CD14-positive monocyte (primary cell): Measurements from ENCODE around the gene LTB4R. TPM values are rescaled to one million over a fixed set of nuclear protein-coding genes. Genes with fewer than 3 reads are reported as not detected.

Experiments used
- DNase-seq, 3 donors: peaks; one replicate each; pipeline ENCODE4 v3.0.0-alpha.2; 2011 to 2022
- H2AFZ ChIP-seq: 2 replicates; pipeline ENCODE4 v1.6.0; 2012; ENCODE audit warnings: mild to moderate bottlenecking, low read depth, low read length, inconsistent platforms; ENCODE audit not compliant: insufficient read depth, poor library complexity, severe bottlenecking
- H3K27ac ChIP-seq, 2 donors: 1 replicate in 1 of 2; 2 replicates in 1 of 2; pipeline ENCODE4 v1.5.1; 2012 to 2013; ENCODE audit warnings: low read length in 2 of 2, control low read depth in 1 of 2, inconsistent platforms in 1 of 2, low read depth in 1 of 2, mild to moderate bottlenecking in 1 of 2
- H3K27me3 ChIP-seq, 2 donors: one replicate each; pipeline versions ENCODE4 v1.6.0 to v1.6.1; 2011 to 2013; ENCODE audit warnings: low read length in 2 of 2; ENCODE audit not compliant: control insufficient read depth in 2 of 2, insufficient read depth in 2 of 2
- H3K36me3 ChIP-seq, 2 donors: replicated peaks in 1 of 2; 1 replicate in 1 of 2; 2 replicates in 1 of 2; pipeline versions ENCODE4 v1.5.1 to v1.6.1; 2012 to 2013; ENCODE audit warnings: low read length in 2 of 2, control low read depth in 1 of 2, inconsistent platforms in 1 of 2, mild to moderate bottlenecking in 1 of 2; ENCODE audit not compliant: insufficient read depth in 2 of 2, control insufficient read depth in 1 of 2
- H3K4me1 ChIP-seq, 2 donors: 1 replicate in 1 of 2; 2 replicates in 1 of 2; pipeline versions ENCODE4 v1.5.1 to v1.6.1; 2012 to 2013; ENCODE audit warnings: low read length in 2 of 2, control low read depth in 1 of 2, inconsistent platforms in 1 of 2, mild to moderate bottlenecking in 1 of 2, moderate library complexity in 1 of 2; ENCODE audit not compliant: insufficient read depth in 2 of 2, control insufficient read depth in 1 of 2
- H3K4me2 ChIP-seq: replicated peaks from 2 replicates; pipeline ENCODE3; 2012; ENCODE audit warnings: low read length, moderate library complexity, mild to moderate bottlenecking; ENCODE audit not compliant: poor library complexity, severe bottlenecking; ENCODE audit errors: extremely low read depth
- H3K4me3 ChIP-seq, 3 experiments: fragments of 200-600 bp in 1 of 3; sonication (generic) in 1 of 3; replicated peaks in 1 of 3; 1 replicate in 2 of 3; 2 replicates in 1 of 3; pipeline ENCODE4 v1.5.1; 2011 to 2013; ENCODE audit warnings: low read length in 3 of 3, mild to moderate bottlenecking in 3 of 3, control low read depth in 2 of 3, low read depth in 2 of 3, inconsistent platforms in 1 of 3, moderate library complexity in 1 of 3
- H3K79me2 ChIP-seq: 2 replicates; pipeline ENCODE4 v1.6.0; 2012; ENCODE audit warnings: mild to moderate bottlenecking, control low read depth, inconsistent platforms, low read length, moderate library complexity; ENCODE audit not compliant: insufficient read depth
- H3K9ac ChIP-seq: 2 replicates; pipeline ENCODE4 v1.6.0; 2017; ENCODE audit warnings: low read length, mild to moderate bottlenecking; ENCODE audit not compliant: insufficient read depth, poor library complexity, severe bottlenecking
- H3K9me3 ChIP-seq, 2 donors: replicated peaks in 1 of 2; 1 replicate in 1 of 2; 2 replicates in 1 of 2; pipeline versions ENCODE4 v1.5.1 to v1.6.1; 2012 to 2013; ENCODE audit warnings: low read length in 2 of 2, control low read depth in 1 of 2; ENCODE audit not compliant: control insufficient read depth in 1 of 2, insufficient read depth in 1 of 2
- H4K20me1 ChIP-seq: 2 replicates; pipeline ENCODE4 v1.6.0; 2012; ENCODE audit warnings: mild to moderate bottlenecking, low read length, control low read depth, moderate library complexity; ENCODE audit not compliant: insufficient read depth
- H3K27ac Mint-ChIP-seq, 7 donors: one replicate each; pipeline ENCODE4 v1.8.0; 2020; ENCODE audit warnings: mild to moderate bottlenecking in 7 of 7, mixed read lengths in 7 of 7, moderate library complexity in 6 of 7, inconsistent platforms in 2 of 7
- H3K27me3 Mint-ChIP-seq, 3 donors: one replicate each; pipeline ENCODE4 v1.8.0; 2021 to 2022; ENCODE audit warnings: low read depth in 3 of 3, mild to moderate bottlenecking in 3 of 3, mixed read lengths in 3 of 3, moderate library complexity in 3 of 3, inconsistent platforms in 1 of 3
- H3K36me3 Mint-ChIP-seq, 2 donors: one replicate each; pipeline ENCODE4 v1.8.0; 2020; ENCODE audit warnings: mixed read lengths in 2 of 2, inconsistent platforms in 1 of 2, mild to moderate bottlenecking in 1 of 2
- H3K4me1 Mint-ChIP-seq: one replicate; pipeline ENCODE4 v1.8.0; 2020; ENCODE audit warnings: mild to moderate bottlenecking, mixed read lengths
- H3K4me3 Mint-ChIP-seq, 2 donors: one replicate each; pipeline ENCODE4 v1.8.0; 2020; ENCODE audit warnings: mild to moderate bottlenecking in 2 of 2, mixed read lengths in 2 of 2, moderate library complexity in 1 of 2
- H3K9me3 Mint-ChIP-seq, 7 donors: one replicate each; pipeline ENCODE4 v1.8.0; 2020 to 2022; ENCODE audit warnings: mixed read lengths in 7 of 7, mild to moderate bottlenecking in 6 of 7, moderate library complexity in 6 of 7, inconsistent platforms in 2 of 7
- CTCF ChIP-seq: fragments of 200-600 bp; IDR thresholded peaks from one replicate; pipeline ENCODE4 v1.8.0; 2022; ENCODE audit warnings: antibody characterized with exemption, mild to moderate bottlenecking
- WGBS: methylation state at CpG from one replicate; pipeline ENCODE4 v1.1.5; 2013; ENCODE audit warnings: missing lambda C conversion rate; ENCODE audit not compliant: insufficient coverage; 5-methylcytosine and 5-hydroxymethylcytosine counted together
- intact Hi-C, 2 donors: fragments of 100-400 bp; cut with micrococcal nuclease; formaldehyde crosslinking; loops; one replicate each; pipeline versions ENCODE4 v1.15.0 to v1.15.1; 2023
- polyA plus RNA-seq, 3 donors: library from polyadenylated mRNA; depleted of rRNA in 1 of 3; unstranded in 2 of 3; stranded (reverse) in 1 of 3; fragments of 300-500 nt in 2 of 3; fragments of >200 nt in 1 of 3; fragmentation: Illumina TruSeq in 2 of 3; gene quantifications; 1 replicate in 2 of 3; 2 replicates in 1 of 3; pipeline ENCODE4 v1.2.3, GENCODE V29; 2012 to 2021

LTB4R gene
- polyA plus RNA-seq, 3 donors, result 51.5 to 98.5 (median 87.3) TPM

GRCh38 chr14:24289649-24290280 is 21.5 kb upstream of the LTB4R start:
- H3K27ac Mint-ChIP-seq, result peak overlapping the region in 1 of 7 donors; percentile 0
- Histone ChIP-seq H3K36me3 (peaks cover 40 to 52% of the 10 kb centered on the region in 2 donors), H3K4me1 (no peaks in the 10 kb centered on the region), H3K9me3 (no peaks in the 10 kb centered on the region), H3K27ac (no peak overlapping the region), H3K9ac (no peak overlapping the region), H3K4me3 (no peak overlapping the region), H2AFZ (no peak overlapping the region), H3K4me2 (no peak overlapping the region), H4K20me1 (no peaks in the 10 kb centered on the region), H3K27me3 (no peaks in the 10 kb centered on the region), H3K79me2 (peaks cover 3% of the 10 kb centered on the region)
- H3K27me3 Mint-ChIP-seq, result peaks cover 0 to 1% (median 0%) of the 10 kb centered on the region in 3 donors
- peaks cover 7% of the 10 kb centered on the region for H3K4me1 Mint-ChIP-seq
- 65% methylated on average over 6 of the region's 6 CpGs for WGBS
- H3K9me3 Mint-ChIP-seq, result no peaks in the 10 kb centered on the region
- intact Hi-C loops, result loop anchor here in 1 of 2 donors (10.0 kb wide), 1 partner anchor 175 kb away; the partner anchor contains the start of genes DCAF11 and NRL
- no peak for DNase-seq
- no peak overlapping the region for H3K4me3 Mint-ChIP-seq
- no peak for TF ChIP-seq CTCF
- H3K36me3 Mint-ChIP-seq, result peaks cover 50 to 62% of the 10 kb centered on the region in 2 donors

GRCh38 chr14:24290746-24291145 is 20.6 kb upstream of the LTB4R start:
- Histone ChIP-seq H3K9ac (no peak overlapping the region), H3K4me3 (no peak overlapping the region), H3K27ac (no peak overlapping the region), H3K27me3 (no peaks in the 10 kb centered on the region), H4K20me1 (no peaks in the 10 kb centered on the region), H3K36me3 (peaks cover 45 to 61% of the 10 kb centered on the region in 2 donors), H2AFZ (no peak overlapping the region), H3K4me2 (no peak overlapping the region), H3K79me2 (peaks cover 3% of the 10 kb centered on the region), H3K4me1 (no peaks in the 10 kb centered on the region), H3K9me3 (no peaks in the 10 kb centered on the region)
- intact Hi-C loops, result loop anchor here in 1 of 2 donors (10.0 kb wide), 1 partner anchor 176 kb away; the partner anchor contains the start of genes DCAF11 and NRL
- Mint-ChIP-seq H3K4me3 (no peak overlapping the region), H3K36me3 (peaks cover 57 to 64% of the 10 kb centered on the region in 2 donors), H3K27me3 (peaks cover 0 to 1% (median 0%) of the 10 kb centered on the region in 3 donors), H3K27ac (peak overlapping the region in 3 of 7 donors; percentile 11 to 68 (median 25)), H3K9me3 (no peaks in the 10 kb centered on the region), H3K4me1 (peaks cover 7% of the 10 kb centered on the region)
- no peak for DNase-seq
- 97% methylated on average over 4 of the region's 9 CpGs for WGBS
- no peak for TF ChIP-seq CTCF
